Upper lobe of left lung (tissue), 6 donors: ENCODE results near the gene DLG5. TPM values are rescaled to one million over a fixed set of nuclear protein-coding genes. Genes with fewer than 3 reads are reported as not detected.

Source experiments
- ATAC-seq, 2 donors: fragments of 200-7000 bp; cut with Tn5 transposase; one replicate each; pipeline ENCODE4 v1.9.1; 2022; ENCODE audit warnings: mild to moderate bottlenecking in 2 of 2, moderate library complexity in 2 of 2; ENCODE audit not compliant: low FRiP score in 2 of 2
- DNase-seq, 2 donors: peaks; one replicate each; pipeline ENCODE4 v3.0.0-alpha.2; 2019 to 2020
- H3K27ac ChIP-seq, 4 donors: fragments of 200-600 bp; sonication (generic); one replicate each; pipeline ENCODE4 v1.5.1; 2016 to 2019
- H3K27me3 ChIP-seq, 4 donors: fragments of 200-600 bp; sonication (generic); one replicate each; pipeline ENCODE4 v1.5.1; 2017 to 2019
- H3K36me3 ChIP-seq, 4 donors: fragments of 200-600 bp; sonication (generic); one replicate each; pipeline ENCODE4 v1.5.1; 2016 to 2019
- H3K4me1 ChIP-seq, 4 donors: fragments of 200-600 bp; sonication (generic); one replicate each; pipeline ENCODE4 v1.5.1; 2018 to 2019
- H3K4me3 ChIP-seq, 4 donors: fragments of 200-600 bp; sonication (generic); one replicate each; pipeline ENCODE4 v1.5.1; 2017 to 2019; ENCODE audit warnings: mild to moderate bottlenecking in 2 of 4, moderate library complexity in 1 of 4
- H3K9me3 ChIP-seq, 4 donors: fragments of 200-600 bp; sonication (generic); one replicate each; pipeline ENCODE4 v1.5.1; 2018 to 2019
- CTCF ChIP-seq, 6 experiments: fragments of 450-650 bp in 4 of 6; fragments of 200-600 bp in 2 of 6; sonication (generic) in 2 of 6; IDR thresholded peaks; one replicate each; pipeline ENCODE4 v1.5.1; 2016 to 2019; ENCODE audit warnings: antibody characterized with exemption in 6 of 6
- EP300 ChIP-seq, 4 donors: sonication (generic); formaldehyde crosslinking; IDR thresholded peaks; one replicate each; pipeline ENCODE4 v1.5.1; 2017; ENCODE audit warnings: antibody characterized with exemption in 4 of 4, control low read depth in 2 of 4
- POLR2A ChIP-seq, 4 donors: fragments of 450-650 bp; IDR thresholded peaks; one replicate each; pipeline ENCODE4 v1.5.1; 2016 to 2017; ENCODE audit warnings: antibody characterized with exemption in 4 of 4, mild to moderate bottlenecking in 2 of 4
- POLR2AphosphoS5 ChIP-seq, 2 donors: sonication (generic); formaldehyde crosslinking; IDR thresholded peaks; one replicate each; pipeline ENCODE4 v1.5.1; 2017; ENCODE audit warnings: antibody characterized with exemption in 2 of 2
- WGBS, 2 donors: methylation state at CpG; one replicate each; pipeline ENCODE4 v1.1.5; 2017 to 2018; 5-methylcytosine and 5-hydroxymethylcytosine counted together
- total RNA-seq, 6 donors: library from RNA; depleted of rRNA in 4 of 6; stranded (reverse); fragments of >200 nt in 4 of 6; gene quantifications; one replicate each; pipeline versions ENCODE4 v1.1.0 to v1.2.1, GENCODE V29; 2016 to 2021
- donor health status: DM: no; HTN: no; CAD: no; lungs with moderate emphysema.
- donor health status: DM: no; HTN: yes; CAD: no; lungs with severe emphysema.

DLG5 gene
- total RNA-seq, 6 donors from 2014 or later = 14.6 to 51.3 (median 23.4) TPM

DNA sequence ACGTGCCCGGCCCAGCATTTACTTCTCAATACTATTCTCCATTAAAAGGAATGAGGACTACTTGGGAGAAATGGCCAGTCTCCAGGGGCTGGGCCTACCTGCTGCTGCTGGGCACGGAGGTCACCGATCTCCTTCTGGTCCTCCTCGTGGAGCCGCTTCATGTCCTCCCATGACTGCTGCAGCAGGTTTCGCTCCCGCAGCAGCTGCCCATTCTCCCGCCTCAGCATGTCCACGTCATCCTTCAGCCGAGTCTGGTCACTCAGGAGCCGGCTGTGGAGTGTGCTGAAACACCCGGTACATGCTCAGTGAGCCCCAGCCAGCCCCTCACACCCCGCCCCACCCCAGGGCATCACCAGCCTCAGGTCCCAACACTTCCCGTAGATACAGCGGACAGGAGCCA is 73.3 kb downstream of the DLG5 start:
- Histone ChIP-seq H3K36me3 (peaks cover 0 to 42% (median 18%) of the 10 kb centered on the region in 4 donors), H3K9me3 (no peaks in the 10 kb centered on the region), H3K27me3 (no peaks in the 10 kb centered on the region), H3K4me1 (peaks cover 0 to 3% (median 0%) of the 10 kb centered on the region in 4 donors), H3K27ac (no peak overlapping the region), H3K4me3 (no peak overlapping the region)
- ATAC-seq = no peak
- DNase-seq = no peak
- TF ChIP-seq POLR2AphosphoS5 (IDR thresholded peaks at IDR 0.05) (no peak), EP300 (IDR thresholded peaks at IDR 0.05) (no peak), POLR2A (IDR thresholded peaks at IDR 0.05) (no peak), CTCF (IDR thresholded peaks at IDR 0.05) (no peak)
- 96 to 98% methylated on average over 11 to 16 of the region's 16 CpGs for WGBS, 2 donors

GRCh38 chr10:77850620-77851231 is 75.8 kb downstream of the DLG5 start:
- peaks cover 0 to 8% (median 5%) of the 10 kb centered on the region in 4 donors for H3K4me1 ChIP-seq
- no peak overlapping the region for H3K27ac ChIP-seq
- DNase-seq (no peak), ATAC-seq (no peak)
- H3K36me3 ChIP-seq = peaks cover 0 to 39% (median 18%) of the 10 kb centered on the region in 4 donors
- no peaks in the 10 kb centered on the region for H3K9me3 ChIP-seq
- 92 to 93% methylated on average over 13 to 17 of the region's 17 CpGs for WGBS, 2 donors
- no peak for TF ChIP-seq POLR2A (IDR thresholded peaks at IDR 0.05)
- no peak for TF ChIP-seq EP300 (IDR thresholded peaks at IDR 0.05)
- TF ChIP-seq CTCF (IDR thresholded peaks at IDR 0.05) = no peak
- TF ChIP-seq POLR2AphosphoS5 (IDR thresholded peaks at IDR 0.05) = no peak
- no peaks in the 10 kb centered on the region for H3K27me3 ChIP-seq
- no peak overlapping the region for H3K4me3 ChIP-seq

DNA sequence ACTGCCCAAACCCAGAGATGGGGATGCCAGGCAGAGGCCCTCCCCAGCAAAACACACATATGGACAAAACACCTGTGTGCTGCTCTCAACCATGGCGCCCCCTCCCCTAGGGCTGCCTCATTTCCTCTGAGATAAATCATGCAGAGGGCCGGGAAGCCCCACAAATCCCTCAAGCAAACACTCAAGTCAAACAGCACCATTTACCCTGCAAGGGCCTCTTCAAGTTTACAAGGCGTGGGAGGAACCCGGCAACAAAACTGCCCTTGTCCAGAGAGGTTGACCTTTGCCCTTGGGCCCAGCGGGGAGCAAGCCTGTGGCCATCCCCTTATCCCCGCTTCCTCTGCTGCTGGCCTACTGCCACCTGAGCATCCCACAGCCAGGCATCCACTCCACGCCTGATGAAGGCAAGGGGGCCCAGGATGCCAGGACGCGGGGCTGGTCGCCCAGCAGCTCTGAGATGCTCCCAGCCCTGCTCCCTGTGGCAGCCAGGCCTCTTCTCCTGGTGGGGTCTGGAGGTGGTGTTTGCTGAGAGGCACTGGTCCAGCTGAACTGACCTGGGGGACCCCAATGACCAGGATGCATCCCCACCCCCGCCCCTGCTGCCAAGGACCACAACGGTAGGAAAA is 77.4 kb downstream of the DLG5 start:
- Histone ChIP-seq H3K27me3 (no peaks in the 10 kb centered on the region), H3K27ac (no peak overlapping the region), H3K4me3 (no peak overlapping the region), H3K9me3 (no peaks in the 10 kb centered on the region), H3K36me3 (peaks cover 0 to 40% (median 17%) of the 10 kb centered on the region in 4 donors), H3K4me1 (peaks cover 0 to 8% (median 5%) of the 10 kb centered on the region in 4 donors)
- 69 to 70% methylated on average over 7 to 12 of the region's 12 CpGs for WGBS, 2 donors
- ATAC-seq (no peak), DNase-seq (no peak)
- TF ChIP-seq CTCF (IDR thresholded peaks at IDR 0.05) (no peak), POLR2AphosphoS5 (IDR thresholded peaks at IDR 0.05) (no peak), EP300 (IDR thresholded peaks at IDR 0.05) (no peak), POLR2A (IDR thresholded peaks at IDR 0.05) (no peak)

GRCh38 chr10:77846718-77847311 is 79.7 kb downstream of the DLG5 start:
- peak; percentile 87 to 98 (median 92) for TF ChIP-seq CTCF (IDR thresholded peaks at IDR 0.05)
- no peak for TF ChIP-seq POLR2A (IDR thresholded peaks at IDR 0.05)
- TF ChIP-seq EP300 (IDR thresholded peaks at IDR 0.05) = no peak
- TF ChIP-seq POLR2AphosphoS5 (IDR thresholded peaks at IDR 0.05) = peak in 1 of 2 donors; percentile 26
- Histone ChIP-seq H3K4me3 (no peak overlapping the region), H3K9me3 (no peaks in the 10 kb centered on the region), H3K4me1 (peaks cover 0 to 8% (median 5%) of the 10 kb centered on the region in 4 donors), H3K27me3 (no peaks in the 10 kb centered on the region), H3K27ac (peak overlapping the region in 3 of 4 donors; percentile 19 to 53 (median 26)), H3K36me3 (peaks cover 0 to 34% (median 17%) of the 10 kb centered on the region in 4 donors)
- ATAC-seq = peak; percentile 70 to 89
- peak in 1 of 2 donors; percentile 73 for DNase-seq
- WGBS, 2 donors = 37 to 43% methylated on average over 20 to 21 of the region's 21 CpGs
